NCI-H1417 (cell line): ENCODE measurements around the gene ANKS6.

ENCODE experiments used
- DNase-seq, 3 experiments: peaks; one replicate each; lab custom pipeline; 2025; lab: John Stamatoyannopoulos, UW

The ANKS6 gene

DNA sequence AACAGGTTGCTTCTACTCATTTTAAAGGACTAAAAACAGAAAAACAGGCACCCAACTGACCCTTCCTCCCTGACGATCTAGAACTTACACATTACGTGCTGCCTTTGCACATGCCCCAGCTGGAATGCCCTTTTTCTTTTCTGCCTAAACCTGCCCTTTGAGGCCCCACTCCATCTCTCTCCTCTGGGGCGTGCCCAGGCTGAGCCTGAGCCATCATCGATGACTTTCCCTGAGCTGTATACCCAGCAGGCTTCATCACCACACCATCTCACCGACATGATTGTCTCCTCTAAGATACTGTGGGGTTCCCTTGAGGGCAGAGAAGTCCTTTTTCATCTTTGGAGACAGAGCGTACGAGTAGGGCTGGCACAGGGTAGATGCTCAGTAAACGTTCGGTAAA is 63.6 kb downstream of the ANKS6 start:
- no peak for DNase-seq

DNA sequence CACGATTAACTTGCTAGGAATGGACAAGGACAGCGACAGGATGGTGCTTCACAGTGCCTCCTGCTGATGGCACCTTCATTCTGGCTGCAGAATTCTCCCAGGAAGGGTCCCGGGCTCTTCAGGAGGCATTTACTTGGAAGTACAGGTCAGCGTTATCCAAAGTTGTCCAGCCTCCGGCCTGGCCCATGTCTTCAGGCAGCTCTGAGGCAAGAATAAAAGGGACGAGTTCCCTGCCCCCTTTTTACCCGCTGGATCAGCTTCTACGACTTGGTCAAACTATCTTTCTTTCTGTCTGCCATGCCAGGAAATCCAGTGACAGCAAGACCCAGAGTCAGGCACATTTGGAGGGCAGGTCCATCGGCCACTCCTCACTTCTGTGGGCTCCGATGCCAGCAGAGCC is 64.3 kb downstream of the ANKS6 start:
- DNase-seq = no peak

DNA sequence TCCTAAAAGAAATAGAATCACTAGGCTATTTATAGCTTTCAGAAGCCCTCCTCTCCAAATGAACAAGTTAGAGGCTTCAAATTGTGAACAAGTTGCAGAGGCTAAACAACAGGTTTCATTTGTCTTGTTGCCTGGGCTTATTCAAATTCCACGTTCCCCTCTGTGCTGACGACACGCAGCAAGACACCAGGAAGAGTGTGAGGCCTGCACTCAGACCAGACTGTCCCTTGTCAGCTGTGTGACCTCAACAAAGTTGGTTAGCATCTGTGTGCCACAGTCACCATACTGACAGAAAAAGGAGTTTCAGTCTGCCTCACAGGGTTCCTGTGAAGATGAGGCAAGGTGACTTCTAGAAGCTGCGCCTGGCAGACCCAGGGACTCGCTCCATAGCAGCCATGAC is 65.5 kb downstream of the ANKS6 start:
- no peak for DNase-seq

DNA sequence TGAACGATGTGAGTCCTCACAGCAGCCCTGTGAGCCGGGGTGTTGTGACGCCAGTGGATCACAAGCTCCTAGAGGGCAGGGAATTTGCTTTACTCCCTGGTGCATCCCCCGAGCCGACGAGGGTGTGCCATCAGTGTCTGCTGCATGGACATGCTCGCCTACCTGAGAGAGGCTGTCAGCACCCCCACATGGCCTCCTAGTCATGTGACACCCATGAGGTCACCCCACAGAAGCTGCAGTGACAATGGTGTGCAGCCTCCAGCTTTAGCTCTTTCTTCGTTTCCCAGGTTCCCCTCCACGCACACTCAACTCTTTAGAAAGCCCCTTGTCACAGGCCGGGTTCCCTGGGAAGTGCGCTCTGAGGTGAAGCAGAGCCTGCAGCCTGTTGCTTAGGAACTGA is 67.9 kb downstream of the ANKS6 start:
- no peak for DNase-seq

DNA sequence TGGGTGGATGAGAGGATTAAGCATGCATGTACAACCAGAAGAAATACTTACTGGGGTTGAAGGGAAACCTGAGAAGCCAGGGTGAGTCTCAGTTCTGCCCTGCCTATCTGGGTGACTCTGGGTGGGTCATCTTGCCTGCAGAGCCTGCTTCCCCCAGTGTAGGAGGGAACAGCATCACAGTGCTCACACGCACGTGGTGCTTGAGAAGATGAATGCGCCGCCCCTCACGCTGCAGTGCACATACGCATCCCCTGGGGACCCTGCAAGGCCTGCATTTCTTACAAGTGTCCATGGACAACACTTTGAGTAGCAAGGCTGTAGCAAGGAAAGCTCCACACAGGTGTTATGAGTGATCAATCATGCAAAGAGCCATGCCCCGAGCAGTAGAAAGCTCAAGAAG is 68.9 kb downstream of the ANKS6 start:
- peak in 1 of 3 experiments; percentile 14 for DNase-seq

DNA sequence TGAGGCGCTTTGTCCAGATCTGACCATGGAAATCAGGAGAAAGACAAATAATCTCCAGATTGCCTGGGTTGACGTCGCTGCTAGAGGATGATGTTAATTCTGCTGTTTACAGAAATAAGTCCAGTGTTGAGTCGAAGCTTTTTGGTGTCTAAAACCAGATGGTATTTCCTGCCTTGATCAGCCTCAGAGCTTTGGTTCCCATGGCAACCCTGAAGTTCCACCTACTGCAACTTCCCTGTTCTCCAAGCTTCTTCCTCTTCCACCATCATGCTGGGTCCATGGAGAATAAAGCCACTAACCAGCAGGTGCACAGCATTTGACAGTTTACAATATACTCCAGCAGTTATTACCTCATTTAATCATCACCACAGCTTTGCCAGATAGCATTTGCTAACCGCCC is 69.6 kb downstream of the ANKS6 start:
- DNase-seq = peak in 2 of 3 experiments; percentile 19 to 33

DNA sequence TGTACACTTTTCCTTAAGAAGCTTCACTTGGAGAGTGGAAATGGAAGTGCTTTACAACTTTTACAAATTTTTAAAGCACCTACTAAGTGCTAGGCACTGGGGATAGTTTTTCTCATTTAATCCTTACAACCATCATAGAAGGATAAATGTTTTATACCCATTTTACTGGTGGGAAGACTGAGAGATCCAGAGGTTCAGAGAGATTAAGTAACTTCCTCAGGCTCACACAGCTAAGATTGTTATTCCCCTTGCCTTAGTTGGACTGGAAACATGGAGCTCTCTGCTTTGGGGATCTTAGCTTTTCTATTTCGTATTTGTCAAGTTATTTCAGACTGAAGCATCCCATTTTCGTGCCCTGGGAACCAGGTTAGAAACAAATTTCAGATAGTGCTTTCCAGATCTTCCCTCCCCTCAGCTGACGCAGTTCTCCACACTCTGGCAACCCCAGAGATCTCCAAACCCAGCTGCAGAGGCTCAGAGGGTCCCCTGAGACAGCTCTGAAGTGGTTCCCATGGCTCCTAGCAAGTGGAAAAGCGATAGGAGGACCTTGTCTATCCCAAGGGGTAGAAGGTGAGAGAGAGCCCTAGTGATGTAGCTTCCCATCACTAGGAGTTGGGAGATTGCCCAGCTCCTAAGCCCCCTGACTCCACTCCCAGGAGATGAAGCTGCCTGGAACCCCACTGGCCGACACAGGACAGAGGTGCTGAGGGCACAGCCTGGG is 71.4 kb downstream of the ANKS6 start:
- DNase-seq = no peak

DNA sequence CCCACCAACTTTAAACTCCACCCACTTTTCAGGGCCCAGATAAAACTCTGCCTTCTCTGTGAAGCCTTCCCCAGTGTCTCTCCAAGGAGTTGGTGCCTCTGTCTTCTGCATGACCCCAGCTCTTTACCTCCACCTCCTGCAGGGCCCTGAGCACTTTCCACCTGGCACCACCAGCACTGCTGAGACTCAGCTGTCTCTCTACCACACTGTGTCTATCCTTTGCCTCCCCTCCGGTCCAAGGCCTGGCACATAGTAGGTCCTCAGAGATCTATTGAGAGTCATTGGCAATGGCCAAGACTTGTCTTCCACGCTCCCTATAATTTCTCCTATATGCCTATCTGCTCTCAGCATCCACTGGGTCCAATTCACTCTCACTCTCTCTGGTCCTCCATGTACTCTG is 74.7 kb downstream of the ANKS6 start:
- no peak for DNase-seq

DNA sequence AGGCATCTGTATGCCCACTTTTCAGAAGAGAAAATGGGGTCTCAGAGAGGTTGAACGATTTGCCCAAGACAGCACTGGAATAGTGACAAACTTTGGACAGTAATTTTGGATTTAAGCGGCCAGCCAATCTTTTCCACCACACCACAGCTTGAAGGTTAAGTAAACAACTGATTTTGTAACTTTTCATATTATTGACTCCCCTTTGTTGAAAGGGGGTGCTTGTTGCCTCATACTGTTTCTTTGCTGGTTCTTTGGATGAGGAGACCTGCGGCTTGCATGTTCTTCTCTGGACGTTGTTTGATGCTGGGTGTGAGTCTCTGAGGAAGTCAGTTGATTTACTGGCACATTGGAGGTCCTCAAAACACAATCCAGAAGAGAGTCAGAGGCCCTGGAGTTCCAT is 76.0 kb downstream of the ANKS6 start:
- no peak for DNase-seq

DNA sequence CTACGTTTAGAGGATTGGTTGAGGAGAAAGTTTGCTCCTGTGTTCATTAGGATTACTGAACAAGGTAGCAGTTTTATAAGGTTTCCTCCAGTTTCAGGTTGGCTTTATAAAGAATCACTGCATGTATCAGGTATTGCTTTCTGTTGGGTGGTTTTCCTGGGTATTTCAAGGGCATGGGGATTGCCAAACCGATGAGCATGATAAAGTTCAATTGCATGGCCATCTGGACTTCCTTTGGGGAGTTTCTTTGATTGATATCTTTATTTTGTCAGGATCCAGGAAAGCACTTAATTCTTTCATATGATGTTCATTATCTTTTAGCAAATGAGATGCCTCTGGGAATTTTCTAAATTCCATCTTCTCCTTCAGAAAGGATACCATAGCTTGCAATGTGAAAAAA is 77.3 kb downstream of the ANKS6 start:
- no peak for DNase-seq

DNA sequence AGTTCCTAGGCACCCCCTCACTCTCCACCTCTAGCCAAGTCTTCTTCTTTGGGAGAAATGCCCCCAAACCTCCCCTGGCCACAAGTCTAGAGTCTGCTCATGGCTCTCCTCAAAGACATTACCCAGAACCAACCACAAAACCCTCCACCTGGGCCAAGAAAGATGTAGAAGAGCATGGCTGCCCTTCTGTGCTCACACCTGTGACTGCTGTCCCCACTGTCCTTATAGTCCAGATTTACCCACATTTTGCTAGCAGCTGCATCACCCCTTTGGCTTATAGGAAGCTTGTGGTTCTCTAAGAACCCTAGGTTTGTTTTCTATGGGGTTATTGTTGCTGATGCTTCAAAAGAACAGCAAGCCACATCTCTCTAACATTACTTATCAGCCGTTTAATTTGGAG is 81.5 kb downstream of the ANKS6 start:
- DNase-seq = no peak

DNA sequence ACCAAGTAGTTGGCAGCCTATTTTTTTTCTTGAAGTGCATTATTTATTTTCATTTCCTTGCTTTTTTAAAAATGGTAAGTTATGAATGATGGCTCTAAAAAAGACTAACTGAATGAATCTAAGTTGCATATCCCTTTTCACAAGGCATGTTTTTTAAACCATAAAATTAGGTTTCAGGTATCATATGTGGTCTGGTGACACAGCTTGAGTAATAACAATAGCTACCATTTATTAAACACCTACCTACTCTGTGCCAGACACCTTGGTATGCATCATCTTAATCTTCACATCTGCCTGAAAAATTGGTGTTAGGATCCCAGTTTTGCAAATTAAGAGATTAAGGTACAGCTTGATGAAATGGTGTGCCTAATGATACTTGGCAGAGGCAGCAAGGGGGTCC is 83.4 kb downstream of the ANKS6 start:
- no peak for DNase-seq

DNA sequence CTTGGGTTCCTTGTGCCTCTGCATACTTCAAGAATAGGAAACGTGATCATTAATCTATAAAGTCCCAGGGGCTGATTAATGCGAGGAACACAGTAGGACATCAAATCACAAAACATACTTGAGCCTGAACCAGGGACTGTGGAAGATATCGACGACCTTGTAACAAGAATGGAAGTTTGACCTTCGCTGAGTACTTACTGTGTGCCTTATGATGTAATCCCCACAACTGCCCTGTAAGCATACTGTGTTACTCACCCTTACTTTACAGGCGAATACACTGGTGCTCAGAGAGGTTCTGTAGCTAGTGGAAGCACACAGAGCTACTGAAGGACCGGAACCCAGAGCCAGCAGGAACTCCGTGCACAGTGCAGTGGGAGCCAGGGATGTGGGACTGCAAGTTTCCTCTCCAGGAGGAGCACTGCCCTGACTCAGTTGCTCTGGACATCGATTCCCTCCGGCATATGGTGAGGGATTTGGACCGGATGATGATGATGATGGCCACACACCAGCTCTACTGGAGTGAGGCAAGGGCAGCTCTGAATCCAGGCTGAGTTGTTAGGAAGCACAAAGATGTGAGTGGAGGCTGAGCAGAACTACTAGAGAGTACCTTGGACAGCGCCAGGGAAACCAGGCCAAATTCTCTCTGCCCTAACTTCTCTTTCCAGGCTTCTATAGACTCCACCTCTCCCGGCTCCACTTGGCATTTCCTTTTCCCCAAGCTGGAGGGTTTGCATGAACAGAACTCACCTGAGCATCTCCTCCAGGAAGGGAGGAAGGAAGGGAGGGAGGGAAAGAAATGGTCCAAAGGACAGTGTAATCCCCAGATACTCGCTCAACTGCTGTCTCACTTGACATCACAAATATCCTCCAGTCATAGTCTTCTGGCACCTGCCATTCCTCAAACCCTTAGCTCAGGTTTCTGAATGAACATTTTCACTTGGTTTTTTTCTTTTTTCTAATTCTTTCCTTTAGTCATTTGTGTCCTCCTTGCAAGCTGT is 86.1 kb downstream of the ANKS6 start:
- DNase-seq = no peak

DNA sequence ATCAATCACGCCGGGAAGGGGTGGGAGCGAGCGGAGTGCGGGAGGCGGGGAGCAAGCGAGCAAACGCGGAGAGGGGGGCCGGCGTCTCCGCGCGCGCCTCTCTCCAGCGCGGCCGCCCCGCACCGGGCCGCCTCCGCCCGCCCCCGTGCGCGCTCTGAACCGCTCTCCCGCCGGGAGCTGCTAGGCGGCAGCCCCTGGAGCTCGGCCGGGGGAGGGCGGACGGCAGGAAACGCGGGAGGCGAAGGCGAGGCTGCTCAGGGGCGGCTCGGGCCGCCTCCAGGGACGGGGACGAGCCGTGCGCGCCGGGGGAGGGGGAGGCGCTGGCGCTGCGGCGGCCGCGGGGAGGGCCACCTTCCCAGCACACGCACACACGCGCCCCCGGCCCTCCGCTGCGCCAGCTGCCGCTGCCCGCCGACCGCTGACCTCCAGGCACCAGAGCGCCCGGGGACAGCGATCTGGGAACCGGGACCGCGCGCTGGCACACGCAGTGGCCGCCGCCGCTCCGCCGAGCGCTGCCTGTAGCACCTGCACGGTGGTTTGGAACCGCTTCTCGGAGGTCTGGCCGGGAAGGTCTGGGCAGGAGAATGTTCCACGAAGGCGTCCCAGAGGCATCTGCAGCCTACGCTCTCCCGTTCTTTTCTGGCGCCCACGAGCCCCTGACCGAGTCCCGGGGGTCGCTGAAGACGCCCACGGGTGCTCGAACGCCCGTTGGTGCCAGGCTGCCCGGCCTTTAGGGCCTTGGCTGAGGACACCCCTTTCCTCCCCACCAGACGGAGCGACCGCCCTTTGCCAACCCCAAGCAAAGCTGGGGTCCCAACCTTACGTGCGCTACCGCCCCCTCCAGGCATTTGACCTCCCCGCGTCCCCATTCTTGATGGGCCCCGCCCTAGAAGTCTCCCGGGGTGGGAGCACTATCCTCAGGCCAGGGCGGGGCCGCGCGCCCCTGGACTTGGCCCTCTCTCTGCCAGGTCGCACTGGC is 87.1 kb downstream of the ANKS6 start, which contains the start of gene GABBR2:
GABBR2 (minus strand) TSS at position 3 of the 979 bp plus-strand sequence. CDS start 198 bp downstream, outside the sequence.
- peak in 2 of 3 experiments; percentile 63 to 67 for DNase-seq

DNA sequence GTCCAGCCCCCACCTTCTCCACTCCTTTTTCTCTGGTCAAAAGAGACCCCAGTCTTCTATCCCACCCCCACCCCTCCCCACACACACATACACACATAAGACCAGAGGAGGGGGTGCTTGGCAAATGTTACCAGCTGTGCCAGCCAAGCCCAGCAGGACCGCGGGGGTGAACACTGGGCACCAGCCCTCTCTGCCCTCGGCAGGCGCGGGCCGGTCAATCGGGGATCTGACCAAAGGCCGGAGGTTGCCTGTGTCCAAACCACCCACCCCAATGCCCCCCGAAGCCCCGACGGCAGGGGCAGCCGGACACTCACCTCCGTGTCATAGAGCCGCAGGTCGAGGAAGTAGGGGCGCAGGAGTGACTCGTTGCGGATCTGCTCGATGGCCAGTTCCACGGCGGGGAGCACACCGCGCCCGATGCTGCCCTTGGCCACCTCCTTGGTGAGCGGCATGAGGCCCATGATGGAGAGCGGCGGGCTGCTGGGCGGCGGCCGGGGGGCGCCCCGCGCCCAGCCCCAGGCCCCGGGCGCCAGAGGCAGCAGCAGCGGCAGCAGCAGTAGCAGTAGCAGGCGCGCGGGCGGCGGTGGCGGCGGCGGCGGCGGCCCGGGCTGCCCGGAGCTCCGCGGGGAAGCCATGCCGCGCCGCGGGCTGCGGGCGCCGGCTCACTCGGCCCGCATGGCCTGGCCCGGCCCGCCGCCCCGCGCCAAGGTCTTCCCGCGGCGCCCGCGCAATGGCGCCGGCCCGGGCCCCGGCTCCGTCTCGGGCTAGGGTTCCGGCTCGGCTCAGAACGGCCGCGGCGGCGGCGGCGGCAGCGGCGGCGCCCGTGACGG is 88.0 kb downstream of the ANKS6 start:
- peak in 2 of 3 experiments; percentile 45 to 55 for DNase-seq

DNA sequence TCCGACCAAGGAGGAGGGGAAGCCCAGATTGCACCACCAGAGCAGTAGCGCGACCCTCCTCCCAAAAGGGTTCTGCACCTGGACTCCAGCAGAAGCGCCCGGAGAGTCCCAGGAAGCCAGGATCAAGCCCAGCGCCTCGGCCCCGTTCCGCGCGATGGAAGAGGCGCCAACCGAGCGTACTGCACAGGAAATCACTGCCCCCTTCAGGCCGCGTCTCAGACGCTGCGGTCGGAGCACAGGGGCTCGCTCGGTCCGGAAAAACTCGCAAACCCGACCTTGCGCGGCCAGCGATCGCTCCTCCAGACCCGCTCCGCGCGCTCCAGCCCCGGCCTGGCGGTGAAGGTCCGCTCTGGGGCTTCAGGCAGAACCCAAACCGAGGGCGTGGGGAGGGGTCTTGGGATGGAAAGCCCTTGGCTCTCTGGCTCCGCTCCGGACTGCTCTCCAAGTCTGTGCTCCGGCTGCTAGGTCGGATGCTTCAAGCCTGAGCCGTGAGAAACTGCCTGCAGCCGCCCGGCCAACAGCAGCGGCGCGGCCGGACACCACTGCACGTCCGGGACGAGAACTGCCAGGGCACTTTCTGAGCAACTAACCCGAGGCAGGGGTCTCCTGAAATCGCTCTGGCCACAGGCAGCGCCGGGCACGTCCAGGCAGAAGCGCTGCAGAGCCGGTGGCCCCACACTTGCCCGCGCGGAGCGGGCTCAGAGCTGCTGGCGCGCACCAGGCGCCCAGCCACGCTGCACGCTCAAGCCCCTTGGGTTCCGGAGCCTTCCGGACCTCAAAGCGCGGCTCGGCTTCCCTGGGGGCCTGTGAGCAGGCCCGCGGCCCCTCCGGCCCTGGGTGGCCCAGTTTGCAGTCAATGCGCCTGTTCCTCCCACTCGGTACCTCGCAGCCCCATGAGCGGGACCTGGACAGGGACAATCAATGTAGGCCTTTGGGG is 88.9 kb downstream of the ANKS6 start:
- DNase-seq = peak in 2 of 3 experiments; percentile 85 to 88

DNA sequence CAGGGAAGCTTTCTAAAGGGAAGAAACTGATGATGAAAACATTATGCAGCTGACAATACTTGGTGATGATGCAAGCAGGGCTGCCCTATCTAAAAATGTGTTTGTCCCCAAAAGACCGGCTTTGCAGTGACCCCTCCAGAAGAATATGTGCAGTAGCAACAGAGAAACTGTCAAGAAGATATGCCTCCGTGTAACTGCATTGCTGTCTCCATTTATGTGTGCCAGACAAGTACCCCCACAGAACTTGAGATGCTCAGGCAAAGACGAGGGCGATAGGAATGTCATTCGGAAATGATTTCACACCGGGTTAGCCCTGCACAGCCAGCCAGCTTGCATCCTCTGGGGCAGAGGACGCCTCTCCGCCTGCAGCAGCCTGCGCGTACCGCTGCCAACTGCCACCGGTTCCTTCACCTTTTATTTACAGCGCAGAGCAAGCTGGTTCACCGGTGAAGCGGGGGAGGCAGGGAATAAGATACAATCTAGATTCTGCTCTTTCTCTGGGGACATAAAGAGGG is 89.6 kb downstream of the ANKS6 start:
- peak in 2 of 3 experiments; percentile 80 to 86 for DNase-seq

DNA sequence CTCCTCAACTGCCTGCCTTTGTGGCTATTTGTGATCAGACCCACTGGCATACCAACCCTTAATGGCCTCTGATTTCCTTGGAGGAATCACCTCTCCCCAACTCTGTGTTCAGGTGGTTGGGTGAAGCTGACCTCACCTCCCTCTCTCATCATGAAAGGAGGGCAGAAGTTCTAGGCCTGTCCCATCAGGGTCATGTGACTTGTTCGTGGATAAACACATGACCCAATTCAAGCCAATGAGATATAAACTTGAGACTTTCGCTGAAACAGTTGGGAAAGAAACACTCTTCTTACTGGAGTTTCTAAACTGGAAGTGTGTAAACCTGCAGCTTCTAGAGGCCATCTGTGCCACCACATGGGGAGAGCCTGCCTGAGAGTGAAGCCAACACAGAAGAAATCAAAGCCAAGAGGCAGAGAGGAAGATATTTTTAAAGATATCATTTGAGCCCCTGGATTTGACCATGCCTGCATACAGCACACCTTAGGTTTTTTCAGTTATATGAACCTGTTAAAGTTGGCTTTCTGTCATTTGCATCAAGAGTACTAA is 93.4 kb downstream of the ANKS6 start:
- no peak for DNase-seq

DNA sequence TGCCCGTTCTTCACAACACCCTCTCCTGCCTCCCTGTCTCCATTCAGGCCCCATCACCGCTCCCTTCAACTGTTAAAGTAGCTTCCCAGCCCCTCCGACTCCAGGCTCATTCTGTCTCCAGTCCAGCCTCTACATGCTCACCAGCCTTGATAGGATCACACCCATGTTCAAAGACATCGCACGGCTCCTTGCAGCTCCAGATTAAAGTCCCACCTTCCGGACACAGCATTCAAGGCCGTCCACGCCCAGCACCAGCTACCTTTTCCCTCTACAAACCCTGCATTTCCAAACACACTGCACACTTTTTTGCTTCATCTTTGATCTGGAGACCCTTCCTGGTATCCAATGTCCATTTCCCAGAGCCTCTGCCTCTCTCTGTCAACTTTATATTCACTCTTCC is 94.0 kb downstream of the ANKS6 start:
- no peak for DNase-seq
